ENCODE results near the gene RORB.

DNA sequence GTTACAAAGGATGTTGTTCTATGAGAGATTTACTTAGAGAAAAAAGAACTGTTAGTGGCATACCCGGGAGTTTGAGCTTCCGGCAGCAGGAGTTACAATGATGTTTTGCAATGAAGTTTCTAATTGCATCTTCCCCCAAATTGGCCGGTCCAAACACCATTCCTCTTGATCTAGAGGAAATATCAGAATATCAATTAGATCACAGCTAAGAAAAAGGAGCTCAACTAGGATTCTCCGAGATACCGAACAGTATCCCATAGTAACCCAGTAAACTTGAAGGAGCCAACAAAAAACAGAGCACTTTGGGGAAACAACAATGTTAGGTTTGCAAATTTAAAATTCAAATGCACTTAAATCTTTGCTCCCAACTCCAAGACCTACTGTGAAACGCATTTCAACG is 231.0 kb downstream of the RORB start:
- TF ChIP-seq, protein P1, sequence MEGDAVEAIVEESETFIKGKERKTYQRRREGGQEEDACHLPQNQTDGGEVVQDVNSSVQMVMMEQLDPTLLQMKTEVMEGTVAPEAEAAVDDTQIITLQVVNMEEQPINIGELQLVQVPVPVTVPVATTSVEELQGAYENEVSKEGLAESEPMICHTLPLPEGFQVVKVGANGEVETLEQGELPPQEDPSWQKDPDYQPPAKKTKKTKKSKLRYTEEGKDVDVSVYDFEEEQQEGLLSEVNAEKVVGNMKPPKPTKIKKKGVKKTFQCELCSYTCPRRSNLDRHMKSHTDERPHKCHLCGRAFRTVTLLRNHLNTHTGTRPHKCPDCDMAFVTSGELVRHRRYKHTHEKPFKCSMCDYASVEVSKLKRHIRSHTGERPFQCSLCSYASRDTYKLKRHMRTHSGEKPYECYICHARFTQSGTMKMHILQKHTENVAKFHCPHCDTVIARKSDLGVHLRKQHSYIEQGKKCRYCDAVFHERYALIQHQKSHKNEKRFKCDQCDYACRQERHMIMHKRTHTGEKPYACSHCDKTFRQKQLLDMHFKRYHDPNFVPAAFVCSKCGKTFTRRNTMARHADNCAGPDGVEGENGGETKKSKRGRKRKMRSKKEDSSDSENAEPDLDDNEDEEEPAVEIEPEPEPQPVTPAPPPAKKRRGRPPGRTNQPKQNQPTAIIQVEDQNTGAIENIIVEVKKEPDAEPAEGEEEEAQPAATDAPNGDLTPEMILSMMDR (IDR thresholded peaks at IDR 0.05), result no peak
- TF ChIP-seq, protein P2, sequence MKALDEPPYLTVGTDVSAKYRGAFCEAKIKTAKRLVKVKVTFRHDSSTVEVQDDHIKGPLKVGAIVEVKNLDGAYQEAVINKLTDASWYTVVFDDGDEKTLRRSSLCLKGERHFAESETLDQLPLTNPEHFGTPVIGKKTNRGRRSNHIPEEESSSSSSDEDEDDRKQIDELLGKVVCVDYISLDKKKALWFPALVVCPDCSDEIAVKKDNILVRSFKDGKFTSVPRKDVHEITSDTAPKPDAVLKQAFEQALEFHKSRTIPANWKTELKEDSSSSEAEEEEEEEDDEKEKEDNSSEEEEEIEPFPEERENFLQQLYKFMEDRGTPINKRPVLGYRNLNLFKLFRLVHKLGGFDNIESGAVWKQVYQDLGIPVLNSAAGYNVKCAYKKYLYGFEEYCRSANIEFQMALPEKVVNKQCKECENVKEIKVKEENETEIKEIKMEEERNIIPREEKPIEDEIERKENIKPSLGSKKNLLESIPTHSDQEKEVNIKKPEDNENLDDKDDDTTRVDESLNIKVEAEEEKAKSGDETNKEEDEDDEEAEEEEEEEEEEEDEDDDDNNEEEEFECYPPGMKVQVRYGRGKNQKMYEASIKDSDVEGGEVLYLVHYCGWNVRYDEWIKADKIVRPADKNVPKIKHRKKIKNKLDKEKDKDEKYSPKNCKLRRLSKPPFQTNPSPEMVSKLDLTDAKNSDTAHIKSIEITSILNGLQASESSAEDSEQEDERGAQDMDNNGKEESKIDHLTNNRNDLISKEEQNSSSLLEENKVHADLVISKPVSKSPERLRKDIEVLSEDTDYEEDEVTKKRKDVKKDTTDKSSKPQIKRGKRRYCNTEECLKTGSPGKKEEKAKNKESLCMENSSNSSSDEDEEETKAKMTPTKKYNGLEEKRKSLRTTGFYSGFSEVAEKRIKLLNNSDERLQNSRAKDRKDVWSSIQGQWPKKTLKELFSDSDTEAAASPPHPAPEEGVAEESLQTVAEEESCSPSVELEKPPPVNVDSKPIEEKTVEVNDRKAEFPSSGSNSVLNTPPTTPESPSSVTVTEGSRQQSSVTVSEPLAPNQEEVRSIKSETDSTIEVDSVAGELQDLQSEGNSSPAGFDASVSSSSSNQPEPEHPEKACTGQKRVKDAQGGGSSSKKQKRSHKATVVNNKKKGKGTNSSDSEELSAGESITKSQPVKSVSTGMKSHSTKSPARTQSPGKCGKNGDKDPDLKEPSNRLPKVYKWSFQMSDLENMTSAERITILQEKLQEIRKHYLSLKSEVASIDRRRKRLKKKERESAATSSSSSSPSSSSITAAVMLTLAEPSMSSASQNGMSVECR (CRISPR knock-in tag; IDR thresholded peaks at IDR 0.05; ENCODE audit: borderline replicate concordance), result no peak
- TF ChIP-seq, protein P3, sequence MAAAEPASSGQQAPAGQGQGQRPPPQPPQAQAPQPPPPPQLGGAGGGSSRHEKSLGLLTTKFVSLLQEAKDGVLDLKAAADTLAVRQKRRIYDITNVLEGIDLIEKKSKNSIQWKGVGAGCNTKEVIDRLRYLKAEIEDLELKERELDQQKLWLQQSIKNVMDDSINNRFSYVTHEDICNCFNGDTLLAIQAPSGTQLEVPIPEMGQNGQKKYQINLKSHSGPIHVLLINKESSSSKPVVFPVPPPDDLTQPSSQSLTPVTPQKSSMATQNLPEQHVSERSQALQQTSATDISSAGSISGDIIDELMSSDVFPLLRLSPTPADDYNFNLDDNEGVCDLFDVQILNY (CRISPR knock-in tag; IDR thresholded peaks at IDR 0.05), result no peak
- no peak for TF ChIP-seq GABPB1 (CRISPR knock-in tag; IDR thresholded peaks at IDR 0.05)
- TF ChIP-seq, protein P4, sequence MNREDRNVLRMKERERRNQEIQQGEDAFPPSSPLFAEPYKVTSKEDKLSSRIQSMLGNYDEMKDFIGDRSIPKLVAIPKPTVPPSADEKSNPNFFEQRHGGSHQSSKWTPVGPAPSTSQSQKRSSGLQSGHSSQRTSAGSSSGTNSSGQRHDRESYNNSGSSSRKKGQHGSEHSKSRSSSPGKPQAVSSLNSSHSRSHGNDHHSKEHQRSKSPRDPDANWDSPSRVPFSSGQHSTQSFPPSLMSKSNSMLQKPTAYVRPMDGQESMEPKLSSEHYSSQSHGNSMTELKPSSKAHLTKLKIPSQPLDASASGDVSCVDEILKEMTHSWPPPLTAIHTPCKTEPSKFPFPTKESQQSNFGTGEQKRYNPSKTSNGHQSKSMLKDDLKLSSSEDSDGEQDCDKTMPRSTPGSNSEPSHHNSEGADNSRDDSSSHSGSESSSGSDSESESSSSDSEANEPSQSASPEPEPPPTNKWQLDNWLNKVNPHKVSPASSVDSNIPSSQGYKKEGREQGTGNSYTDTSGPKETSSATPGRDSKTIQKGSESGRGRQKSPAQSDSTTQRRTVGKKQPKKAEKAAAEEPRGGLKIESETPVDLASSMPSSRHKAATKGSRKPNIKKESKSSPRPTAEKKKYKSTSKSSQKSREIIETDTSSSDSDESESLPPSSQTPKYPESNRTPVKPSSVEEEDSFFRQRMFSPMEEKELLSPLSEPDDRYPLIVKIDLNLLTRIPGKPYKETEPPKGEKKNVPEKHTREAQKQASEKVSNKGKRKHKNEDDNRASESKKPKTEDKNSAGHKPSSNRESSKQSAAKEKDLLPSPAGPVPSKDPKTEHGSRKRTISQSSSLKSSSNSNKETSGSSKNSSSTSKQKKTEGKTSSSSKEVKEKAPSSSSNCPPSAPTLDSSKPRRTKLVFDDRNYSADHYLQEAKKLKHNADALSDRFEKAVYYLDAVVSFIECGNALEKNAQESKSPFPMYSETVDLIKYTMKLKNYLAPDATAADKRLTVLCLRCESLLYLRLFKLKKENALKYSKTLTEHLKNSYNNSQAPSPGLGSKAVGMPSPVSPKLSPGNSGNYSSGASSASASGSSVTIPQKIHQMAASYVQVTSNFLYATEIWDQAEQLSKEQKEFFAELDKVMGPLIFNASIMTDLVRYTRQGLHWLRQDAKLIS (CRISPR knock-in tag; IDR thresholded peaks at IDR 0.05; ENCODE audit: borderline replicate concordance), result no peak
- TF ChIP-seq, protein P5, sequence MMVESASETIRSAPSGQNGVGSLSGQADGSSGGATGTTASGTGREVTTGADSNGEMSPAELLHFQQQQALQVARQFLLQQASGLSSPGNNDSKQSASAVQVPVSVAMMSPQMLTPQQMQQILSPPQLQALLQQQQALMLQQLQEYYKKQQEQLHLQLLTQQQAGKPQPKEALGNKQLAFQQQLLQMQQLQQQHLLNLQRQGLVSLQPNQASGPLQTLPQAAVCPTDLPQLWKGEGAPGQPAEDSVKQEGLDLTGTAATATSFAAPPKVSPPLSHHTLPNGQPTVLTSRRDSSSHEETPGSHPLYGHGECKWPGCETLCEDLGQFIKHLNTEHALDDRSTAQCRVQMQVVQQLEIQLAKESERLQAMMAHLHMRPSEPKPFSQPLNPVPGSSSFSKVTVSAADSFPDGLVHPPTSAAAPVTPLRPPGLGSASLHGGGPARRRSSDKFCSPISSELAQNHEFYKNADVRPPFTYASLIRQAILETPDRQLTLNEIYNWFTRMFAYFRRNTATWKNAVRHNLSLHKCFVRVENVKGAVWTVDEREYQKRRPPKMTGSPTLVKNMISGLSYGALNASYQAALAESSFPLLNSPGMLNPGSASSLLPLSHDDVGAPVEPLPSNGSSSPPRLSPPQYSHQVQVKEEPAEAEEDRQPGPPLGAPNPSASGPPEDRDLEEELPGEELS (CRISPR knock-in tag; IDR thresholded peaks at IDR 0.05), result no peak
- TF ChIP-seq, protein P6, sequence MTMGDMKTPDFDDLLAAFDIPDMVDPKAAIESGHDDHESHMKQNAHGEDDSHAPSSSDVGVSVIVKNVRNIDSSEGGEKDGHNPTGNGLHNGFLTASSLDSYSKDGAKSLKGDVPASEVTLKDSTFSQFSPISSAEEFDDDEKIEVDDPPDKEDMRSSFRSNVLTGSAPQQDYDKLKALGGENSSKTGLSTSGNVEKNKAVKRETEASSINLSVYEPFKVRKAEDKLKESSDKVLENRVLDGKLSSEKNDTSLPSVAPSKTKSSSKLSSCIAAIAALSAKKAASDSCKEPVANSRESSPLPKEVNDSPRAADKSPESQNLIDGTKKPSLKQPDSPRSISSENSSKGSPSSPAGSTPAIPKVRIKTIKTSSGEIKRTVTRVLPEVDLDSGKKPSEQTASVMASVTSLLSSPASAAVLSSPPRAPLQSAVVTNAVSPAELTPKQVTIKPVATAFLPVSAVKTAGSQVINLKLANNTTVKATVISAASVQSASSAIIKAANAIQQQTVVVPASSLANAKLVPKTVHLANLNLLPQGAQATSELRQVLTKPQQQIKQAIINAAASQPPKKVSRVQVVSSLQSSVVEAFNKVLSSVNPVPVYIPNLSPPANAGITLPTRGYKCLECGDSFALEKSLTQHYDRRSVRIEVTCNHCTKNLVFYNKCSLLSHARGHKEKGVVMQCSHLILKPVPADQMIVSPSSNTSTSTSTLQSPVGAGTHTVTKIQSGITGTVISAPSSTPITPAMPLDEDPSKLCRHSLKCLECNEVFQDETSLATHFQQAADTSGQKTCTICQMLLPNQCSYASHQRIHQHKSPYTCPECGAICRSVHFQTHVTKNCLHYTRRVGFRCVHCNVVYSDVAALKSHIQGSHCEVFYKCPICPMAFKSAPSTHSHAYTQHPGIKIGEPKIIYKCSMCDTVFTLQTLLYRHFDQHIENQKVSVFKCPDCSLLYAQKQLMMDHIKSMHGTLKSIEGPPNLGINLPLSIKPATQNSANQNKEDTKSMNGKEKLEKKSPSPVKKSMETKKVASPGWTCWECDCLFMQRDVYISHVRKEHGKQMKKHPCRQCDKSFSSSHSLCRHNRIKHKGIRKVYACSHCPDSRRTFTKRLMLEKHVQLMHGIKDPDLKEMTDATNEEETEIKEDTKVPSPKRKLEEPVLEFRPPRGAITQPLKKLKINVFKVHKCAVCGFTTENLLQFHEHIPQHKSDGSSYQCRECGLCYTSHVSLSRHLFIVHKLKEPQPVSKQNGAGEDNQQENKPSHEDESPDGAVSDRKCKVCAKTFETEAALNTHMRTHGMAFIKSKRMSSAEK (CRISPR knock-in tag; IDR thresholded peaks at IDR 0.05; ENCODE audit: borderline replicate concordance), result no peak
- TF ChIP-seq, protein P7, sequence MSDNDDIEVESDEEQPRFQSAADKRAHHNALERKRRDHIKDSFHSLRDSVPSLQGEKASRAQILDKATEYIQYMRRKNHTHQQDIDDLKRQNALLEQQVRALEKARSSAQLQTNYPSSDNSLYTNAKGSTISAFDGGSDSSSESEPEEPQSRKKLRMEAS (CRISPR knock-in tag; IDR thresholded peaks at IDR 0.05), result no peak
